Right renal cortex interstitium (tissue), 3 donors: Measurements from ENCODE around the gene PRELID3B. TPM values are rescaled to one million over a fixed set of nuclear protein-coding genes. Genes with fewer than 3 reads are reported as not detected.
A peak's percentile ranks its signal among the peaks of the same experiment; 100 is the strongest.
"Not testable (repeated sequence)": the region's sequence is repeated elsewhere in the genome, so short reads cannot be mapped to it uniquely, and the experiment has no call there.

ENCODE experiments used
- DNase-seq, 3 donors: peaks; one replicate each; pipeline ENCODE4 v3.0.0-alpha.2; 2013; ENCODE audit warnings: low read depth in 3 of 3, low spot score in 2 of 3
- polyA plus RNA-seq, 3 donors: library from polyadenylated mRNA; unstranded; fragments of 120-200 nt; gene quantifications; one replicate each; pipeline ENCODE4 v1.2.1, GENCODE V29; 2013; ENCODE audit not compliant: insufficient read length in 3 of 3

Gene PRELID3B
- polyA plus RNA-seq, 3 donors = 73.3 to 81.5 (median 77.2) TPM

- no peak for DNase-seq
Measured at GRCh38 chr20:59051666-59052185, 9.1 kb upstream of the PRELID3B start.

- DNase-seq = no peak
Measured at GRCh38 chr20:59050437-59050836, 7.9 kb upstream of the PRELID3B start.

- no peak for DNase-seq
Measured at GRCh38 chr20:59048681-59049030, 6.1 kb upstream of the PRELID3B start.

- DNase-seq = no peak
Measured at GRCh38 chr20:59047938-59048680, 5.5 kb upstream of the PRELID3B start.

- no peak for DNase-seq
Measured at GRCh38 chr20:59046862-59047261, 4.3 kb upstream of the PRELID3B start.

GRCh38 chr20:59044796-59045195 is 2.2 kb upstream of the PRELID3B start:
- no peak for DNase-seq

- DNase-seq = no peak
Measured at GRCh38 chr20:59044295-59044694, 1.7 kb upstream of the PRELID3B start.

GRCh38 chr20:59043698-59044097 is 1.1 kb upstream of the PRELID3B start:
- no peak for DNase-seq

GRCh38 chr20:59042796-59043631 is 428 bp upstream of the PRELID3B start:
- DNase-seq = peak; percentile 70 to 84 (median 77)

- DNase-seq = not testable (repeated sequence)
Measured at GRCh38 chr20:59041487-59041886, 1.1 kb downstream of the PRELID3B start.

GRCh38 chr20:59040667-59041066 is 1.9 kb downstream of the PRELID3B start:
- no peak for DNase-seq

- no peak for DNase-seq
Measured at GRCh38 chr20:59039233-59039632, 3.4 kb downstream of the PRELID3B start.

GRCh38 chr20:59037386-59037785 is 5.2 kb downstream of the PRELID3B start:
- no peak for DNase-seq

- DNase-seq = no peak
Measured at GRCh38 chr20:59035381-59035780, 7.2 kb downstream of the PRELID3B start.

GRCh38 chr20:59033616-59034165 is 8.9 kb downstream of the PRELID3B start:
- no peak for DNase-seq

- no peak for DNase-seq
Measured at GRCh38 chr20:59033093-59033492, 9.5 kb downstream of the PRELID3B start.

GRCh38 chr20:59032713-59033059 is 9.9 kb downstream of the PRELID3B start:
- peak in 1 of 3 donors; percentile 53 for DNase-seq

GRCh38 chr20:59032023-59032712 is 10.4 kb downstream of the PRELID3B start, which contains the start of gene ATP5F1E:
Gene ATP5F1E, minus strand, starts transcription at chr20:59032335. Its CDS starts 84 bp downstream, at chr20:59032251.
- peak; percentile 64 to 92 (median 82) for DNase-seq

- DNase-seq = no peak
Measured at GRCh38 chr20:59031564-59032022, 11.0 kb downstream of the PRELID3B start.

GRCh38 chr20:59030911-59031563 is 11.5 kb downstream of the PRELID3B start:
- DNase-seq = no peak
